OCI-LY3 (cell line): ENCODE data around the gene BMPER.

ENCODE experiments used
- CTCF ChIP-seq: fragments of 200-600, 300-600 bp; sonication (generic); IDR thresholded peaks from 2 replicates; pipeline ENCODE4 v1.5.1; 2014; ENCODE audit warnings: antibody characterized with exemption, low read length, low read depth
- EZH2phosphoT487 ChIP-seq: fragments of 200-600 bp; shearing (Covaris generic); IDR thresholded peaks from 2 replicates; pipeline ENCODE4 v1.6.1; 2018; ENCODE audit warnings: antibody characterized with exemption, mixed run types, low read depth

GRCh38 chr7:33922820-33923219 lies 17.5 kb downstream of the BMPER start:
- no peak for TF ChIP-seq CTCF
- no peak for TF ChIP-seq EZH2phosphoT487
